Sigmoid colon (tissue), 4 donors: ENCODE results near the gene RBM10.

ENCODE experiments used
- CTCF ChIP-seq, 4 experiments: fragments of 450-650 bp in 3 of 4; fragments of 200-600 bp in 1 of 4; IDR thresholded peaks; one replicate each; pipeline ENCODE4 v1.5.1; 2016 to 2019; ENCODE audit warnings: antibody characterized with exemption in 4 of 4, mild to moderate bottlenecking in 3 of 4, moderate library complexity in 2 of 4
- EP300 ChIP-seq, 4 donors: sonication (generic); formaldehyde crosslinking; IDR thresholded peaks; one replicate each; pipeline ENCODE4 v1.6.1; 2017; ENCODE audit warnings: antibody characterized with exemption in 4 of 4
- POLR2A ChIP-seq, 2 donors: fragments of 450-650 bp; IDR thresholded peaks; one replicate each; pipeline ENCODE4 v1.6.1; 2016; ENCODE audit warnings: antibody characterized with exemption in 2 of 2, mild to moderate bottlenecking in 2 of 2, moderate library complexity in 2 of 2
- POLR2AphosphoS5 ChIP-seq, 4 donors: sonication (generic); formaldehyde crosslinking; IDR thresholded peaks; one replicate each; pipeline ENCODE4 v1.6.1; 2017; ENCODE audit warnings: antibody characterized with exemption in 4 of 4

- TF ChIP-seq POLR2AphosphoS5 (IDR thresholded peaks at IDR 0.05) (no peak), CTCF (IDR thresholded peaks at IDR 0.05) (no peak), EP300 (IDR thresholded peaks at IDR 0.05) (no peak), POLR2A (IDR thresholded peaks at IDR 0.05) (no peak)
These were observed 86.1 kb downstream of the RBM10 start for GRCh38 chrX:47231167-47231566.
